ENCODE data around the gene SRGAP1. TPM values are rescaled to one million over a fixed set of nuclear protein-coding genes. Genes with fewer than 3 reads are reported as not detected.
"Not testable (repeated sequence)": the region's sequence is repeated elsewhere in the genome, so short reads cannot be mapped to it uniquely, and the experiment has no call there.

Gene SRGAP1
- total RNA-seq, 1 donor from 2014 or later = 5.8 TPM

GRCh38 chr12:63838411-63838810, 6.1 kb upstream of the SRGAP1 start:
- ATAC-seq = no peak

GRCh38 chr12:63841011-63841410, 3.5 kb upstream of the SRGAP1 start:
- no peak for ATAC-seq

GRCh38 chr12:63841571-63841970, 2.9 kb upstream of the SRGAP1 start:
- ATAC-seq = no peak

GRCh38 chr12:63842750-63843149, 1.8 kb upstream of the SRGAP1 start:
- ATAC-seq = not testable (repeated sequence)

GRCh38 chr12:63843254-63843720, 1.2 kb upstream of the SRGAP1 start:
- no peak for ATAC-seq

- peak; percentile 96 for ATAC-seq
Measured at GRCh38 chr12:63843721-63844390, 644 bp upstream of the SRGAP1 start.

GRCh38 chr12:63845726-63846125, 1.2 kb downstream of the SRGAP1 start:
- no peak for ATAC-seq

- no peak for ATAC-seq
Measured at GRCh38 chr12:63846238-63846967, 1.9 kb downstream of the SRGAP1 start.

- ATAC-seq = no peak
Measured at GRCh38 chr12:63848450-63848849, 4.0 kb downstream of the SRGAP1 start.

- no peak for ATAC-seq
Measured at GRCh38 chr12:63849106-63849620, 4.7 kb downstream of the SRGAP1 start.

GRCh38 chr12:63849641-63850040, 5.1 kb downstream of the SRGAP1 start:
- ATAC-seq = no peak

GRCh38 chr12:63853978-63854377, 9.5 kb downstream of the SRGAP1 start:
- no peak for ATAC-seq

- no peak for ATAC-seq
Measured at GRCh38 chr12:63855299-63855698, 10.8 kb downstream of the SRGAP1 start.

- no peak for ATAC-seq
Measured at GRCh38 chr12:63857771-63858670, 13.5 kb downstream of the SRGAP1 start.

- ATAC-seq = not testable (repeated sequence)
Measured at GRCh38 chr12:63859880-63860279, 15.4 kb downstream of the SRGAP1 start.

- ATAC-seq = peak; percentile 41
Measured at GRCh38 chr12:63862187-63862968, 17.9 kb downstream of the SRGAP1 start.

GRCh38 chr12:63862969-63863230, 18.4 kb downstream of the SRGAP1 start:
- no peak for ATAC-seq

GRCh38 chr12:63863658-63864453, 19.4 kb downstream of the SRGAP1 start:
- ATAC-seq = no peak

GRCh38 chr12:63864454-63864706, 19.9 kb downstream of the SRGAP1 start:
- no peak for ATAC-seq

- ATAC-seq = no peak
Measured at GRCh38 chr12:63865448-63865847, 20.9 kb downstream of the SRGAP1 start.

GRCh38 chr12:63867053-63867452, 22.6 kb downstream of the SRGAP1 start:
- ATAC-seq = no peak

- no peak for ATAC-seq
Measured at GRCh38 chr12:63869656-63870055, 25.2 kb downstream of the SRGAP1 start.
